HepG2 (cell line): ENCODE results near the gene IL5RA. TPM values are rescaled to one million over a fixed set of nuclear protein-coding genes. Genes with fewer than 3 reads are reported as not detected.

Experiments
- ATAC-seq: fragments of 200-7000 bp; cut with Tn5 transposase; 3 replicates; pipeline ENCODE4 v1.9.1; 2020; ENCODE audit warnings: mild to moderate bottlenecking, moderate library complexity
- BruUV-seq: library from RNA; stranded (reverse); fragments of 400-500 nt; replicated peaks from 2 replicates; lab custom pipeline; 2021; lab: Mats Ljungman, UMichigan
- CTCF ChIA-PET: fragments of 300-600 bp; formaldehyde crosslinking; extraction: SDS; loops from one replicate; lab custom pipeline; 2021; ENCODE audit warnings: low total read pairs, inconsistent platforms, low intra/inter-chr PET ratio; lab: Yijun Ruan, JAX
- POLR2A ChIA-PET: fragments of 350-600 bp; sonication (Branson Sonifier 250); formaldehyde crosslinking; loops from one replicate; lab custom pipeline; 2020; ENCODE audit warnings: antibody characterized with exemption, inconsistent platforms; lab: Yijun Ruan, JAX
- DNase-seq: peaks from one replicate; pipeline ENCODE4 v3.0.0-alpha.2; 2015; ENCODE audit warnings: low spot score
- FAIRE-seq: peaks from 3 replicates; lab custom pipeline; 2011; peaks lifted over from hg19 to GRCh38; lab: Jason Lieb, UNC
- H2AFZ ChIP-seq: one replicate; pipeline ENCODE4 v1.6.1; 2011; ENCODE audit warnings: low read length, inconsistent platforms
- H3K27ac ChIP-seq: fragments of 300-600 bp; 3 replicates; pipeline ENCODE4 v1.8.0; 2011; ENCODE audit warnings: mixed run types, mild to moderate bottlenecking, mixed read lengths, low read length, inconsistent platforms; ENCODE audit not compliant: insufficient read depth; ENCODE audit errors: extremely low read length
- H3K27me3 ChIP-seq, 2 experiments: fragments of 200-600 bp in 1 of 2; 2 replicates in 1 of 2; 3 replicates in 1 of 2; pipeline versions ENCODE4 v1.6.0 to v1.8.0; 2011; ENCODE audit warnings: low read length in 2 of 2, mild to moderate bottlenecking in 2 of 2, moderate library complexity in 2 of 2, inconsistent platforms in 1 of 2; ENCODE audit not compliant: insufficient read depth in 2 of 2, control insufficient read depth in 1 of 2
- H3K36me3 ChIP-seq, 2 experiments: fragments of 200-600 bp in 1 of 2; replicated peaks in 1 of 2; 2 replicates in 1 of 2; 3 replicates in 1 of 2; pipeline versions ENCODE4 v1.5.1 to v1.8.0; 2011; ENCODE audit warnings: low read length in 2 of 2, inconsistent platforms in 1 of 2; ENCODE audit not compliant: insufficient read depth in 2 of 2, control insufficient read depth in 1 of 2
- H3K4me1 ChIP-seq: 2 replicates; pipeline ENCODE4 v1.5.1; 2012; ENCODE audit warnings: low read length, inconsistent platforms; ENCODE audit not compliant: insufficient read depth
- H3K4me2 ChIP-seq: 2 replicates; pipeline ENCODE4 v1.6.0; 2011; ENCODE audit warnings: low read depth, low read length, inconsistent platforms
- H3K4me3 ChIP-seq, 3 experiments: fragments of 200-600 bp in 1 of 3; sonication (generic), shearing (Covaris generic) in 1 of 3; replicated peaks in 1 of 3; 2 replicates each; pipeline ENCODE4 v1.5.1; 2011 to 2016; ENCODE audit warnings: low read length in 3 of 3, inconsistent platforms in 2 of 3, low read depth in 2 of 3, mild to moderate bottlenecking in 2 of 3, control low read depth in 1 of 3, mixed read lengths in 1 of 3; ENCODE audit not compliant: insufficient read depth in 1 of 3
- H3K79me2 ChIP-seq: one replicate; pipeline ENCODE4 v1.6.1; 2011; ENCODE audit warnings: low read length, inconsistent platforms; ENCODE audit not compliant: insufficient read depth
- H3K9ac ChIP-seq: 2 replicates; pipeline ENCODE4 v1.6.0; 2011; ENCODE audit warnings: mild to moderate bottlenecking, low read depth, low read length, inconsistent platforms; ENCODE audit not compliant: insufficient read depth
- H3K9me3 ChIP-seq: 2 replicates; pipeline ENCODE4 v1.5.1; 2012; ENCODE audit warnings: mild to moderate bottlenecking, low read length
- H4K20me1 ChIP-seq: 2 replicates; pipeline ENCODE4 v1.6.0; 2011; ENCODE audit warnings: inconsistent platforms, mild to moderate bottlenecking, low read length, moderate library complexity; ENCODE audit not compliant: insufficient read depth
- ATF1 ChIP-seq: IDR thresholded peaks from 2 replicates; pipeline ENCODE4 v1.6.1; 2016; ENCODE audit warnings: mild to moderate bottlenecking, control low read depth
- CCAR2 ChIP-seq: fragments of 200-400 bp; formaldehyde crosslinking; optimal IDR thresholded peaks from 2 replicates; pipeline ENCODE3; 2018; ENCODE audit warnings: low read depth, mild to moderate bottlenecking, low read length, moderate library complexity
- HNF4A ChIP-seq: sonication (generic); formaldehyde crosslinking; IDR thresholded peaks from 2 replicates; pipeline ENCODE4 v1.4.0; 2020; ENCODE audit warnings: missing genetic modification reagents
- HOXA7 ChIP-seq: sonication (generic); formaldehyde crosslinking; IDR thresholded peaks from 2 replicates; pipeline ENCODE4 v1.8.1; 2022; ENCODE audit warnings: mild to moderate bottlenecking, missing genetic modification reagents, moderate library complexity
- KAT8 ChIP-seq: IDR thresholded peaks from 2 replicates; pipeline ENCODE4 v1.6.1; 2016; ENCODE audit warnings: missing genetic modification reagents, missing compliant biosample characterization
- KLF16 ChIP-seq, 2 experiments: sonication (generic) in 1 of 2; formaldehyde crosslinking in 1 of 2; IDR thresholded peaks; 2 replicates each; pipeline versions ENCODE4 v1.6.1 to v1.8.0; 2016 to 2023; ENCODE audit warnings: missing genetic modification reagents in 2 of 2, missing compliant biosample characterization in 1 of 2
- RELA ChIP-seq: sonication (generic); formaldehyde crosslinking; IDR thresholded peaks from 2 replicates; pipeline ENCODE4 v1.4.0; 2020; ENCODE audit warnings: missing genetic modification reagents
- RORA ChIP-seq: sonication (generic); formaldehyde crosslinking; IDR thresholded peaks from 2 replicates; pipeline ENCODE4 v1.5.0; 2020; ENCODE audit warnings: mild to moderate bottlenecking, missing genetic modification reagents, moderate library complexity
- ZBTB20 ChIP-seq: sonication (generic); formaldehyde crosslinking; IDR thresholded peaks from 2 replicates; pipeline ENCODE4 v1.8.1; 2023; ENCODE audit warnings: missing genetic modification reagents, low read depth, mild to moderate bottlenecking, borderline replicate concordance
- ZMYM2 ChIP-seq: sonication (generic); formaldehyde crosslinking; IDR thresholded peaks from 2 replicates; pipeline ENCODE4 v1.8.0; 2022; ENCODE audit warnings: mild to moderate bottlenecking, missing genetic modification reagents
- ZNF207 ChIP-seq: fragments of 450-650 bp; IDR thresholded peaks from 2 replicates; pipeline ENCODE4 v1.6.1; 2016; ENCODE audit warnings: antibody characterized with exemption, borderline replicate concordance
- ZNF496 ChIP-seq: sonication (generic); formaldehyde crosslinking; IDR thresholded peaks from 2 replicates; pipeline ENCODE4 v1.8.1; 2023; ENCODE audit warnings: mild to moderate bottlenecking, moderate library complexity, missing genetic modification reagents; ENCODE audit not compliant: insufficient replicate concordance
- ZNF589 ChIP-seq: sonication (generic); formaldehyde crosslinking; conservative IDR thresholded peaks from 2 replicates; pipeline ENCODE4 v1.8.0; 2022; ENCODE audit warnings: mild to moderate bottlenecking, moderate library complexity, missing genetic modification reagents
- WGBS: methylation state at CpG from one replicate; pipeline ENCODE4 v1.1.6; 2017; ENCODE audit warnings: low lambda C conversion rate; 5-methylcytosine and 5-hydroxymethylcytosine counted together
- in situ Hi-C: cut with HindIII; loops from 2 replicates; pipeline ENCODE4 v1.10.0; 2017; ENCODE audit warnings: low pct_unique_long_range_greater_than_20kb; ENCODE audit not compliant: extremely low pct_ligation_motif_present
- intact Hi-C: fragments of 100-400 bp; cut with micrococcal nuclease; formaldehyde crosslinking; loops from one replicate; pipeline ENCODE4 v1.10.0; 2022; ENCODE audit not compliant: unreplicated experiment
- polyA plus RNA-seq, 8 experiments: library from polyadenylated mRNA; depleted of rRNA in 3 of 8; stranded (reverse) in 7 of 8; unstranded in 1 of 8; fragments of >200 nt; fragmentation: Illumina TruSeq in 4 of 8; extraction: Trizol in 4 of 8; gene quantifications; 2 replicates each; pipeline versions ENCODE4 v1.2.1 to v1.2.3, GENCODE V29; 2011 to 2016; ENCODE audit warnings: low read depth in 4 of 8, missing spikeins in 1 of 8, mixed read lengths in 1 of 8; ENCODE audit not compliant: insufficient read depth in 1 of 8
- total RNA-seq, 5 experiments: library from RNA; depleted of rRNA; stranded (reverse); fragments of >200 nt; fragmentation: Illumina TruSeq; extraction: Trizol; gene quantifications; 2 replicates each; pipeline ENCODE4 v1.2.3, GENCODE V29; 2016; ENCODE audit warnings: low read depth in 1 of 5
- TF ChIP-seq, protein P1 (sequence below): sonication (generic); formaldehyde crosslinking; IDR thresholded peaks from 2 replicates; pipeline ENCODE4 v1.4.0; 2020; ENCODE audit warnings: mild to moderate bottlenecking, missing genetic modification reagents
- TF ChIP-seq, protein P2 (sequence below): sonication (generic); formaldehyde crosslinking; IDR thresholded peaks from 2 replicates; pipeline ENCODE4 v1.9.0; 2021; ENCODE audit warnings: mild to moderate bottlenecking, missing genetic modification reagents
- TF ChIP-seq, protein P3 (sequence below): fragments of 450-650 bp; IDR thresholded peaks from 2 replicates; pipeline ENCODE4 v1.6.1; 2016

IL5RA gene
- total and polyA plus RNA-seq, 2 of the 13 experiments (the other 11 are each of a cell fraction or from before 2014, with no cell fraction given): not detected

DNA sequence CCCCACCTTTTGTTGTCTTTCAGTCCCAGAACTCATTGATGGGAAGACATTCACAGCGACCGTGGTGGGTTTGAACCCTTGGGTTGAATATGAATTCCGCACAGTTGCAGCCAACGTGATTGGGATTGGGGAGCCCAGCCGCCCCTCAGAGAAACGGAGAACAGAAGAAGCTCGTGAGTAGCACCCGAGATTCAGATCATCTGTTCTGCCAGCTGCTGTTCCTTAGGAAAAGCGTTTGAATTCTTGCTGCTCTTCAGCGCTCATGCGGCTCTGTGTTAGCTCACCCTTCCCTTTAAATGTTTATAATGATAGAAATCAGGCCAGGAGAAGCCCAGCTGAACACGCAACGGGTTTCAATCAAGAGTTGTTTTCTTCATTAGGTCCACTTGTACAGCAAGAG, 73.0 kb downstream of the IL5RA start:
- peaks cover 0 to 17% of the 10 kb centered on the region in 2 experiments; a peak in 3 of 5 replicates for H3K27me3 ChIP-seq
- no peaks in the 10 kb centered on the region for H3K79me2 ChIP-seq
- H3K4me2 ChIP-seq: no peak overlapping the region
- no peak overlapping the region for H3K4me3 ChIP-seq
- no peak for FAIRE-seq
- BruUV-seq: no TSS peak
- ChIA-PET POLR2A (no interaction called here), CTCF (no interaction called here)
- in situ Hi-C loops: no loop called here
- no peaks in the 10 kb centered on the region for H3K36me3 ChIP-seq
- H2AFZ ChIP-seq: no peak overlapping the region
- H3K9me3 ChIP-seq: no peaks in the 10 kb centered on the region
- intact Hi-C loops: no loop called here
- WGBS: 31% methylated on average over 13 of the region's 13 CpGs
- H3K4me1 ChIP-seq: no peaks in the 10 kb centered on the region
- DNase-seq: no peak
- no peak overlapping the region for H3K9ac ChIP-seq
- ATAC-seq: no peak
- no peaks in the 10 kb centered on the region for H4K20me1 ChIP-seq
- no peak overlapping the region for H3K27ac ChIP-seq
- TF ChIP-seq RORA (CRISPR knock-in tag) (no peak), KAT8 (CRISPR knock-in tag) (no peak), ATF1 (CRISPR knock-in tag) (no peak), HOXA7 (CRISPR knock-in tag) (no peak), HNF4A (CRISPR knock-in tag) (no peak), KLF16 (CRISPR knock-in tag; IDR thresholded peaks at IDR 0.05) (no peak), ZNF589 (CRISPR knock-in tag) (no peak), ZMYM2 (CRISPR knock-in tag) (no peak), CCAR2 (no peak), ZBTB20 (CRISPR knock-in tag) (no peak), ZNF207 (no peak), ZNF496 (no peak), RELA (CRISPR knock-in tag) (no peak)
- TF ChIP-seq, protein P1, sequence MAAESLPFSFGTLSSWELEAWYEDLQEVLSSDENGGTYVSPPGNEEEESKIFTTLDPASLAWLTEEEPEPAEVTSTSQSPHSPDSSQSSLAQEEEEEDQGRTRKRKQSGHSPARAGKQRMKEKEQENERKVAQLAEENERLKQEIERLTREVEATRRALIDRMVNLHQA (CRISPR knock-in tag): no peak
- TF ChIP-seq, protein P2, sequence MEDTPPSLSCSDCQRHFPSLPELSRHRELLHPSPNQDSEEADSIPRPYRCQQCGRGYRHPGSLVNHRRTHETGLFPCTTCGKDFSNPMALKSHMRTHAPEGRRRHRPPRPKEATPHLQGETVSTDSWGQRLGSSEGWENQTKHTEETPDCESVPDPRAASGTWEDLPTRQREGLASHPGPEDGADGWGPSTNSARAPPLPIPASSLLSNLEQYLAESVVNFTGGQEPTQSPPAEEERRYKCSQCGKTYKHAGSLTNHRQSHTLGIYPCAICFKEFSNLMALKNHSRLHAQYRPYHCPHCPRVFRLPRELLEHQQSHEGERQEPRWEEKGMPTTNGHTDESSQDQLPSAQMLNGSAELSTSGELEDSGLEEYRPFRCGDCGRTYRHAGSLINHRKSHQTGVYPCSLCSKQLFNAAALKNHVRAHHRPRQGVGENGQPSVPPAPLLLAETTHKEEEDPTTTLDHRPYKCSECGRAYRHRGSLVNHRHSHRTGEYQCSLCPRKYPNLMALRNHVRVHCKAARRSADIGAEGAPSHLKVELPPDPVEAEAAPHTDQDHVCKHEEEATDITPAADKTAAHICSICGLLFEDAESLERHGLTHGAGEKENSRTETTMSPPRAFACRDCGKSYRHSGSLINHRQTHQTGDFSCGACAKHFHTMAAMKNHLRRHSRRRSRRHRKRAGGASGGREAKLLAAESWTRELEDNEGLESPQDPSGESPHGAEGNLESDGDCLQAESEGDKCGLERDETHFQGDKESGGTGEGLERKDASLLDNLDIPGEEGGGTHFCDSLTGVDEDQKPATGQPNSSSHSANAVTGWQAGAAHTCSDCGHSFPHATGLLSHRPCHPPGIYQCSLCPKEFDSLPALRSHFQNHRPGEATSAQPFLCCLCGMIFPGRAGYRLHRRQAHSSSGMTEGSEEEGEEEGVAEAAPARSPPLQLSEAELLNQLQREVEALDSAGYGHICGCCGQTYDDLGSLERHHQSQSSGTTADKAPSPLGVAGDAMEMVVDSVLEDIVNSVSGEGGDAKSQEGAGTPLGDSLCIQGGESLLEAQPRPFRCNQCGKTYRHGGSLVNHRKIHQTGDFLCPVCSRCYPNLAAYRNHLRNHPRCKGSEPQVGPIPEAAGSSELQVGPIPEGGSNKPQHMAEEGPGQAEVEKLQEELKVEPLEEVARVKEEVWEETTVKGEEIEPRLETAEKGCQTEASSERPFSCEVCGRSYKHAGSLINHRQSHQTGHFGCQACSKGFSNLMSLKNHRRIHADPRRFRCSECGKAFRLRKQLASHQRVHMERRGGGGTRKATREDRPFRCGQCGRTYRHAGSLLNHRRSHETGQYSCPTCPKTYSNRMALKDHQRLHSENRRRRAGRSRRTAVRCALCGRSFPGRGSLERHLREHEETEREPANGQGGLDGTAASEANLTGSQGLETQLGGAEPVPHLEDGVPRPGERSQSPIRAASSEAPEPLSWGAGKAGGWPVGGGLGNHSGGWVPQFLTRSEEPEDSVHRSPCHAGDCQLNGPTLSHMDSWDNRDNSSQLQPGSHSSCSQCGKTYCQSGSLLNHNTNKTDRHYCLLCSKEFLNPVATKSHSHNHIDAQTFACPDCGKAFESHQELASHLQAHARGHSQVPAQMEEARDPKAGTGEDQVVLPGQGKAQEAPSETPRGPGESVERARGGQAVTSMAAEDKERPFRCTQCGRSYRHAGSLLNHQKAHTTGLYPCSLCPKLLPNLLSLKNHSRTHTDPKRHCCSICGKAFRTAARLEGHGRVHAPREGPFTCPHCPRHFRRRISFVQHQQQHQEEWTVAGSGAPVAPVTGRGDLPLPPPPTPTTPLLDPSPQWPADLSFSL (CRISPR knock-in tag): no peak
- TF ChIP-seq, protein P3, sequence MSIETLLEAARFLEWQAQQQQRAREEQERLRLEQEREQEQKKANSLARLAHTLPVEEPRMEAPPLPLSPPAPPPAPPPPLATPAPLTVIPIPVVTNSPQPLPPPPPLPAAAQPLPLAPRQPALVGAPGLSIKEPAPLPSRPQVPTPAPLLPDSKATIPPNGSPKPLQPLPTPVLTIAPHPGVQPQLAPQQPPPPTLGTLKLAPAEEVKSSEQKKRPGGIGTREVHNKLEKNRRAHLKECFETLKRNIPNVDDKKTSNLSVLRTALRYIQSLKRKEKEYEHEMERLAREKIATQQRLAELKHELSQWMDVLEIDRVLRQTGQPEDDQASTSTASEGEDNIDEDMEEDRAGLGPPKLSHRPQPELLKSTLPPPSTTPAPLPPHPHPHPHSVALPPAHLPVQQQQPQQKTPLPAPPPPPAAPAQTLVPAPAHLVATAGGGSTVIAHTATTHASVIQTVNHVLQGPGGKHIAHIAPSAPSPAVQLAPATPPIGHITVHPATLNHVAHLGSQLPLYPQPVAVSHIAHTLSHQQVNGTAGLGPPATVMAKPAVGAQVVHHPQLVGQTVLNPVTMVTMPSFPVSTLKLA: no peak
